Progenitor cell of endocrine pancreas (in vitro differentiated cells): ENCODE measurements around the gene MRRF. TPM values are rescaled to one million over a fixed set of nuclear protein-coding genes. Genes with fewer than 3 reads are reported as not detected.
"Not testable (repeated sequence)": the region's sequence is repeated elsewhere in the genome, so short reads cannot be mapped to it uniquely, and the experiment has no call there.

Experiments used
- DNase-seq: peaks from one replicate; pipeline ENCODE4 v3.0.0; 2021; ENCODE audit warnings: low spot score; ENCODE audit not compliant: unreplicated experiment
- H3K27ac Mint-ChIP-seq: 2 replicates; pipeline ENCODE4 v1.8.0; 2021; ENCODE audit warnings: mild to moderate bottlenecking, moderate library complexity, mixed read lengths
- H3K27me3 Mint-ChIP-seq: 2 replicates; pipeline ENCODE4 v1.8.0; 2021; ENCODE audit warnings: mixed read lengths
- H3K36me3 Mint-ChIP-seq: 2 replicates; pipeline ENCODE4 v1.8.0; 2022; ENCODE audit warnings: mixed read lengths; ENCODE audit not compliant: insufficient read depth
- H3K4me1 Mint-ChIP-seq: 2 replicates; pipeline ENCODE4 v1.8.0; 2021; ENCODE audit warnings: low read depth, mixed read lengths
- H3K4me3 Mint-ChIP-seq: 2 replicates; pipeline ENCODE4 v1.8.0; 2021; ENCODE audit warnings: low read depth, mild to moderate bottlenecking, moderate library complexity, mixed read lengths
- H3K9me3 Mint-ChIP-seq: 2 replicates; pipeline ENCODE4 v1.8.0; 2021; ENCODE audit warnings: low read depth, mixed read lengths
- total RNA-seq: library from RNA; stranded (reverse); gene quantifications from 2 replicates; pipeline ENCODE4 v1.2.1, GENCODE V29; 2021
- TF ChIP-seq, protein P1 (sequence below): fragments of 200-600 bp; sonication (generic); IDR thresholded peaks from one replicate; pipeline ENCODE4 v1.5.0; 2021; ENCODE audit warnings: antibody characterized with exemption, mild to moderate bottlenecking; ENCODE audit not compliant: unreplicated experiment

MRRF gene
- total RNA-seq, 1 donor from 2014 or later: 34.3 TPM

DNA sequence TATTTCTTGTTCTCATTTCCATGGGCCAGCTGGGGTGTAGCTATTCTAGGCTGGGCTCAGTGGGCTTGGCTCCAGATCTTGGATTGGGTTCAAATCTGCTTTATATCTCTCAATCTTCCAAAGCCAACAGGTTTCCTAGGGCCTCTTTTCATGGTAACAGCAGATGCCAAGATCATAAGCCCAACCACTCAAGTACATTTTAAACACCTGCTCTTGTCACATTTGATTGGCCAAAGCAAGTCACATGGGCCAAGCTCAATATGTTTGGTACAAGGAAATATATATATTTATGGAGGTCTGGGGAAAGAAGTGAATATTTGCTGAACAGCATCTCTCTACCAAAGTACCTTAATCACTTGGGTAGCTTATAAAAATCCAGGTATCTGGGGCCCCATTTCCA lies 49.5 kb downstream of the MRRF start:
- TF ChIP-seq, protein P1, sequence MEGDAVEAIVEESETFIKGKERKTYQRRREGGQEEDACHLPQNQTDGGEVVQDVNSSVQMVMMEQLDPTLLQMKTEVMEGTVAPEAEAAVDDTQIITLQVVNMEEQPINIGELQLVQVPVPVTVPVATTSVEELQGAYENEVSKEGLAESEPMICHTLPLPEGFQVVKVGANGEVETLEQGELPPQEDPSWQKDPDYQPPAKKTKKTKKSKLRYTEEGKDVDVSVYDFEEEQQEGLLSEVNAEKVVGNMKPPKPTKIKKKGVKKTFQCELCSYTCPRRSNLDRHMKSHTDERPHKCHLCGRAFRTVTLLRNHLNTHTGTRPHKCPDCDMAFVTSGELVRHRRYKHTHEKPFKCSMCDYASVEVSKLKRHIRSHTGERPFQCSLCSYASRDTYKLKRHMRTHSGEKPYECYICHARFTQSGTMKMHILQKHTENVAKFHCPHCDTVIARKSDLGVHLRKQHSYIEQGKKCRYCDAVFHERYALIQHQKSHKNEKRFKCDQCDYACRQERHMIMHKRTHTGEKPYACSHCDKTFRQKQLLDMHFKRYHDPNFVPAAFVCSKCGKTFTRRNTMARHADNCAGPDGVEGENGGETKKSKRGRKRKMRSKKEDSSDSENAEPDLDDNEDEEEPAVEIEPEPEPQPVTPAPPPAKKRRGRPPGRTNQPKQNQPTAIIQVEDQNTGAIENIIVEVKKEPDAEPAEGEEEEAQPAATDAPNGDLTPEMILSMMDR: no peak
- Mint-ChIP-seq H3K4me1 (no peaks in the 10 kb centered on the region), H3K27ac (no peak overlapping the region), H3K4me3 (no peak overlapping the region), H3K36me3 (peaks cover 4% of the 10 kb centered on the region), H3K9me3 (no peaks in the 10 kb centered on the region), H3K27me3 (no peaks in the 10 kb centered on the region)
- no peak for DNase-seq

DNA sequence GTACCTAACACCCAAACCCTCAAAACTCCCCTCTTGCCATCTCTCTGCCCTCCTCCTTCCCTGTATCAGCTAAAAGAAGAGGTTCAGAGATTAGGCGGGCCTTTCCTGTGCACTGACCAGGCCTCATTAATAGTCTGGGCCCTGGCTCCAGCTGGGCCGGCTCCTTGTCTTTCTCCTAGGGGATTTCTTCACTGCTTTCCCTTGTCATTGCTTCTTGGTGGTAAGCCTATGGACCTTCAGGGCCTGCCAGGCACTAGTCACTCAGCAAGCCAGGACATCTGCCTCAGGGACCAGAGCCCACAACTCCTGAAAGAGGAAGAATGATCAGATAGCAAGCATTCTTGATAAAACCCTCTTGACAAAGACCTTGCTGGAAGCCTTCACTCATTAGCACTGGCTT lies 50.9 kb downstream of the MRRF start:
- no peaks in the 10 kb centered on the region for H3K27me3 Mint-ChIP-seq
- no peaks in the 10 kb centered on the region for H3K9me3 Mint-ChIP-seq
- peaks cover 4% of the 10 kb centered on the region for H3K36me3 Mint-ChIP-seq
- DNase-seq: no peak
- H3K4me3 Mint-ChIP-seq: no peak overlapping the region
- TF ChIP-seq, protein P1: no peak
- no peaks in the 10 kb centered on the region for H3K4me1 Mint-ChIP-seq
- no peak overlapping the region for H3K27ac Mint-ChIP-seq

DNA sequence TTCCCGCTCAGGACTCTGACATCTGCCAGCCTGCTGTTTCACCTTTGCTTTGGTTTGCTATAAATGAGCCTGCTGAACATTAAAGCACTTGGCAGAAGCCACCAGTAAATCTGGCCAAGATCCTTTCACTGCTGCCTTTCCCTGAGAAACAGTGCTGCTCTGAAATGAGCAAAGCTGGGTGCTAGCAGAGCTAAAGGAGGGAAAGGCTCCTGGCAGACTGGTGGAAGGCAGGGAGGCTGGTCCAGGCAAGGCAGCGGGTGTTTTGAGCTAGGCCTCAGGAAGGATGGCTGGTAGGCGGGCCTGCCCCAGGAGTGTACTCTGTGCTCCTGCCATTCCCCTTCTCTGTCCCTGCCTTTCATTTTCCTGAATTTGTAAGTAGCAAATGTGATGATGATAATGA lies 53.6 kb downstream of the MRRF start:
- TF ChIP-seq, protein P1: no peak
- Mint-ChIP-seq H3K27ac (no peak overlapping the region), H3K4me3 (no peak overlapping the region), H3K36me3 (peaks cover 10% of the 10 kb centered on the region), H3K9me3 (no peaks in the 10 kb centered on the region), H3K4me1 (no peaks in the 10 kb centered on the region), H3K27me3 (no peaks in the 10 kb centered on the region)
- no peak for DNase-seq

DNA sequence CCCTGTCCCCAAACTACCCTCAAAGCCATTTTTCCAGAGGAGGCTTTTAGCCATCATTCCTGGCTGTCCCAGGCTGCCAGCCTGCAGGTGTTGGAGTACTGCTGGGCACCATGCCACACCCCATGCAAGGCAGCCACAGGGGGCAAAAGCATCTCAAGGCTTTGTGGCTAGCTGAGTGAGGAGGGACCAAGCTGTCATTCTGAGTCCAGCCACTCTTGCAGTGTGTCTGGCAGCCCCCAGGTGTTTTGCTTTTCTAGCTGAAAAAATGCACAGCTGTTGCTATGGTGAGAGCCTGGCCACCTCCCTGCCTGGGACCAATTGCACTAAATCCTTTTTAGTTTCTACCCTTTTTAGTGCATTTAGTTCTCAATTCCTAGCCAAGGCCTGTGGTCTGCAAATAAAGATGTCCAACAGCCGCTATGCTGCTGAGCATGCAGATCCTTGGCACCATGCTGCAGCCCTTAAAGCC lies 55.8 kb downstream of the MRRF start:
- Mint-ChIP-seq H3K4me3 (no peak overlapping the region), H3K36me3 (peaks cover 11% of the 10 kb centered on the region), H3K4me1 (peaks cover 3% of the 10 kb centered on the region), H3K27ac (no peak overlapping the region), H3K9me3 (no peaks in the 10 kb centered on the region), H3K27me3 (no peaks in the 10 kb centered on the region)
- DNase-seq: no peak
- TF ChIP-seq, protein P1: no peak

DNA sequence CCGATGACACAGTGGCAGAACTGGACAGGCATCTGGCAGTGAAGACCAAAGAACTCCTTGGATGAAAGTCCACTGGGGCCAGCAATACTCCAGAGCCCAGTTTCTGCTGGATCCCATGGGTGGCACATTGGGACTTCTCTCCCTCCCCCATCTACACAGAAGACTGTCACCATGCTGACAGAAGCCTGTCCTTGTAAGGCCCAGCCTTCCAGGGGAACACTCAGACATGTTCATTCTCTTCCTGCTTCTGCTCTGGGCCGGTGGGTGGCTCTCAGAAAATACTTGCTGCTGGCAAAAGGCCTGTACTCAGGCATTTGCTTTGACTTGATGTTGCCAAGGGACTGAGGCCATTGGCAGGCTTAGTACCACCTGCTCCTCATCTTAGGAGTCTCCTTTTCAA lies 57.9 kb downstream of the MRRF start:
- Mint-ChIP-seq H3K27ac (no peak overlapping the region), H3K4me1 (peaks cover 3% of the 10 kb centered on the region), H3K4me3 (no peak overlapping the region), H3K9me3 (no peaks in the 10 kb centered on the region), H3K27me3 (no peaks in the 10 kb centered on the region), H3K36me3 (peaks cover 11% of the 10 kb centered on the region)
- no peak for DNase-seq
- TF ChIP-seq, protein P1: no peak

DNA sequence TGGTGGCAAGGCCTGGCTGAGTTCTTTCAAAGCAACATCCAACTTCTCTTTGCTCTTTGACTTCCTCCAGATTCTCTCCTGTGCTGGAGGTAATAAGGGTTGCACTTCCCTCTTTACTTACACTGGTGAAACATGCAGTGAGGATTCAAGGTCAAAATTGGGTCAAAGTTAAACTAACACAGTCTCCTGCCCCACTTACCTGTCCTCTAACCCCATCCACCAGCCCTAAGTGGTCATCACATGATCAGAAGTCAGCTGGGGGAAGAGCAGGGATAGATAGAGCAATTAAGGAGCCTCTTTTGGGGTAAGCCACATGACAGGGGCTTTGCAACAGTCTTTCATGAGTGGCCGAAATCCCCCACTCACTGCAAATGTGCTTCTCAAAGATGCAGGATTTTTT lies 60.0 kb downstream of the MRRF start:
- not testable (repeated sequence) for H3K27ac Mint-ChIP-seq, H3K9me3 Mint-ChIP-seq, H3K27me3 Mint-ChIP-seq, H3K4me3 Mint-ChIP-seq, DNase-seq, H3K4me1 Mint-ChIP-seq
- H3K36me3 Mint-ChIP-seq: peaks cover 11% of the 10 kb centered on the region
